HG03354 (cell line): ENCODE data around the gene HYDIN.
"Not testable (repeated sequence)": the region's sequence is repeated elsewhere in the genome, so short reads cannot be mapped to it uniquely, and the experiment has no call there.

Experiments used
- ATAC-seq: cut with Tn5 transposase; IDR thresholded peaks from one replicate; pipeline ENCODE4 v1.9.1; 2021; ENCODE audit warnings: mild to moderate bottlenecking; ENCODE audit not compliant: unreplicated experiment, poor library complexity, severe bottlenecking

HYDIN gene

GRCh38 chr16:70922164-70922563 lies 308.4 kb downstream of the HYDIN start:
- ATAC-seq = not testable (repeated sequence)

- ATAC-seq = not testable (repeated sequence)
Observed at GRCh38 chr16:70920661-70921060, 309.9 kb downstream of the HYDIN start.

- not testable (repeated sequence) for ATAC-seq
Observed at GRCh38 chr16:70888208-70888607, 342.3 kb downstream of the HYDIN start.

- ATAC-seq = not testable (repeated sequence)
Observed at GRCh38 chr16:70884652-70885051, 345.9 kb downstream of the HYDIN start.

GRCh38 chr16:70882311-70882710 lies 348.2 kb downstream of the HYDIN start:
- ATAC-seq = not testable (repeated sequence)

- ATAC-seq = not testable (repeated sequence)
Observed at GRCh38 chr16:70877895-70878294, 352.6 kb downstream of the HYDIN start.

- ATAC-seq = not testable (repeated sequence)
Observed at GRCh38 chr16:70876442-70876841, 354.1 kb downstream of the HYDIN start.

GRCh38 chr16:70864698-70865097 lies 365.8 kb downstream of the HYDIN start:
- not testable (repeated sequence) for ATAC-seq

GRCh38 chr16:70861996-70862395 lies 368.5 kb downstream of the HYDIN start:
- ATAC-seq = not testable (repeated sequence)

- ATAC-seq = not testable (repeated sequence)
Observed at GRCh38 chr16:70851299-70851698, 379.2 kb downstream of the HYDIN start.

GRCh38 chr16:70823498-70824118 lies 406.9 kb downstream of the HYDIN start:
- not testable (repeated sequence) for ATAC-seq

GRCh38 chr16:70822734-70823133 lies 407.8 kb downstream of the HYDIN start:
- not testable (repeated sequence) for ATAC-seq

GRCh38 chr16:70818088-70818487 lies 412.4 kb downstream of the HYDIN start:
- not testable (repeated sequence) for ATAC-seq

GRCh38 chr16:70809392-70810060 lies 421.0 kb downstream of the HYDIN start:
- ATAC-seq = peak; percentile 59

- no peak for ATAC-seq
Observed at GRCh38 chr16:70808371-70808770, 422.2 kb downstream of the HYDIN start.

- ATAC-seq = no peak
Observed at GRCh38 chr16:70805787-70806186, 424.7 kb downstream of the HYDIN start.

- ATAC-seq = no peak
Observed at GRCh38 chr16:70805380-70805779, 425.1 kb downstream of the HYDIN start.

GRCh38 chr16:70804734-70805169 lies 425.8 kb downstream of the HYDIN start:
- ATAC-seq = no peak

- no peak for ATAC-seq
Observed at GRCh38 chr16:70804153-70804733, 426.3 kb downstream of the HYDIN start.

GRCh38 chr16:70803319-70803718 lies 427.2 kb downstream of the HYDIN start:
- no peak for ATAC-seq

- no peak for ATAC-seq
Observed at GRCh38 chr16:70801611-70802010, 428.9 kb downstream of the HYDIN start.
